Measurements from ENCODE around the gene SAMD10. TPM values are rescaled to one million over a fixed set of nuclear protein-coding genes. Genes with fewer than 3 reads are reported as not detected.

Gene SAMD10
- total and polyA plus RNA-seq, 2 of the 8 experiments (the other 6 are each of a cell fraction or from before 2014, with no cell fraction given), result 3.0 to 5.2 TPM

GRCh38 chr20:63926298-63926697 lies 53.1 kb downstream of the SAMD10 start:
- CTCF ChIA-PET (ENCODE audit: partially characterized antibody), result interaction anchor here (6.2 kb wide), 1 partner anchor 8 kb away, joined by 57 read pairs; no protein-coding TSS in a partner anchor
- TF ChIP-seq SIN3A (conservative IDR thresholded peaks at IDR 0.05 in 1 of 2, IDR thresholded peaks at IDR 0.05 in 1 of 2; ENCODE audit: low read depth in 1 of 2, low read length in 2 of 2), result no peak
- TF ChIP-seq POU5F1 (IDR thresholded peaks at IDR 0.05; ENCODE audit: low read depth, low read length), result no peak
- no peak for TF ChIP-seq GTF2F1 (IDR thresholded peaks at IDR 0.05; ENCODE audit: borderline replicate concordance, low read depth, low read length)
- TF ChIP-seq CTCF (IDR thresholded peaks at IDR 0.05; ENCODE audit: control extremely low read depth in 1 of 3, insufficient read depth in 1 of 3, low read depth in 1 of 3, low read length in 3 of 3), result no peak
- TF ChIP-seq POLR2A (IDR thresholded peaks at IDR 0.05; ENCODE audit: control extremely low read depth in 1 of 2, low read depth in 2 of 2, low read length in 2 of 2), result no peak
- no peak for TF ChIP-seq POLR2AphosphoS5 (IDR thresholded peaks at IDR 0.05; ENCODE audit: low read depth, low read length)
- TF ChIP-seq HDAC6 (IDR thresholded peaks at IDR 0.05; ENCODE audit: low read depth, low read length), result no peak
- no peak for TF ChIP-seq ASH2L (IDR thresholded peaks at IDR 0.05; ENCODE audit: low read length)
- TF ChIP-seq KDM1A (IDR thresholded peaks at IDR 0.05; ENCODE audit: borderline replicate concordance, low read length), result no peak
- Histone ChIP-seq H3K4me2 (ENCODE audit: insufficient read depth in 1 of 2, low read depth in 2 of 2, low read length in 2 of 2) (no peak overlapping the region), H4K91ac (replicated peaks; ENCODE audit: insufficient read length, low read length) (no peak overlapping the region), H2BK20ac (ENCODE audit: low read length) (no peak overlapping the region), H3K23me2 (ENCODE audit: low read depth, low read length) (no peaks in the 10 kb centered on the region), H3K4me1 (replicated peaks in 1 of 4; ENCODE audit: control insufficient read depth in 3 of 4, insufficient read depth in 4 of 4, low read length in 3 of 4) (no peaks in the 10 kb centered on the region), H3K9me3 (ENCODE audit: insufficient read depth in 2 of 2, low read depth in 1 of 2, low read length in 1 of 2) (no peaks in the 10 kb centered on the region), H3K9ac (replicated peaks in 1 of 4; ENCODE audit: extremely low read depth in 1 of 4, low read depth in 3 of 4, low read length in 3 of 4) (no peak overlapping the region), H3K56ac (replicated peaks; ENCODE audit: insufficient read length, low read depth, low read length) (no peak overlapping the region), H2BK5ac (ENCODE audit: low read depth, low read length) (no peak overlapping the region), H3K4me3 (ENCODE audit: extremely low read depth in 1 of 4, insufficient read depth in 2 of 4, low read depth in 3 of 4, low read length in 4 of 4) (no peak overlapping the region), H3K14ac (ENCODE audit: insufficient read length) (no peak overlapping the region), H2AK5ac (ENCODE audit: low read depth, low read length) (no peak overlapping the region), H3K27me3 (replicated peaks in 1 of 4; ENCODE audit: control insufficient read depth in 3 of 4, extremely low read depth in 1 of 4, insufficient read depth in 3 of 4, low read length in 3 of 4) (no peaks in the 10 kb centered on the region), H3K27ac (ENCODE audit: low read depth, low read length) (no peak overlapping the region), H2BK120ac (replicated peaks; ENCODE audit: low read depth, low read length) (no peak overlapping the region), H4K5ac (ENCODE audit: insufficient read length, low read depth, low read length) (no peak overlapping the region), H2AFZ (ENCODE audit: low read length) (no peak overlapping the region), H3K4ac (replicated peaks; ENCODE audit: insufficient read length, low read depth, low read length) (no peak overlapping the region), H3K79me1 (ENCODE audit: low read depth, low read length) (no peaks in the 10 kb centered on the region; the same call in 1 of the 2 replicates), H3K79me2 (ENCODE audit: control insufficient read depth in 1 of 2, insufficient read depth in 2 of 2, low read length in 2 of 2) (peaks cover 0 to 5% of the 10 kb centered on the region in 2 experiments; a peak in 1 of 4 replicates), H2BK15ac (ENCODE audit: low read length) (no peak overlapping the region), H4K20me1 (replicated peaks in 1 of 2; ENCODE audit: control insufficient read depth in 1 of 2, insufficient read depth in 2 of 2, low read length in 2 of 2) (peaks cover 4 to 7% of the 10 kb centered on the region in 2 experiments), H3K18ac (ENCODE audit: extremely low read depth, low read length) (no peak overlapping the region), H3K23ac (ENCODE audit: insufficient read length) (no peak overlapping the region), H3K36me3 (ENCODE audit: control insufficient read depth in 2 of 4, insufficient read depth in 4 of 4, low read length in 3 of 4) (peaks cover 2 to 25% (median 13%) of the 10 kb centered on the region in 4 experiments; a peak in 6 of 8 replicates), H4K8ac (ENCODE audit: extremely low read depth, insufficient read depth, low read length) (no peak overlapping the region), H2BK12ac (ENCODE audit: low read depth, low read length) (no peak overlapping the region)
- POLR2A ChIA-PET (ENCODE audit: partially characterized antibody), result no interaction called here
- no peak for DNase-seq (ENCODE audit: low read depth in 1 of 2, low spot score in 2 of 2)
- WGBS, 2 experiments (ENCODE audit: extremely low coverage in 1 of 2, insufficient coverage in 1 of 2, insufficient read length in 1 of 2, insufficient replicate concordance in 2 of 2, low coverage in 1 of 2, low lambda C conversion rate in 2 of 2, missing lambda C conversion rate in 1 of 2), result 97% methylated on average over 8 of the region's 8 CpGs; no CpG with 5 or more reads in 1 of the 2 experiments
- no peak for FAIRE-seq

Measured in H1 (cell line).